GM12878 (cell line): ENCODE results near the gene PTBP1. TPM values are rescaled to one million over a fixed set of nuclear protein-coding genes. Genes with fewer than 3 reads are reported as not detected.

Experiments
- ATAC-seq: fragments of 200-7000 bp; cut with Tn5 transposase; 3 replicates; pipeline ENCODE4 v1.9.1; 2020; ENCODE audit warnings: mild to moderate bottlenecking, moderate library complexity
- BruUV-seq: library from RNA; stranded (reverse); fragments of 400-500 nt; replicated peaks from 2 replicates; lab custom pipeline; 2021; lab: Mats Ljungman, UMichigan
- CTCF ChIA-PET: fragments of 300-600 bp; sonication (Branson Sonifier 250); formaldehyde crosslinking; extraction: SDS; loops from one replicate; lab custom pipeline; 2021; ENCODE audit warnings: inconsistent platforms; lab: Yijun Ruan, JAX
- POLR2A ChIA-PET: fragments of 350-600 bp; formaldehyde crosslinking; extraction: SDS; loops from one replicate; lab custom pipeline; 2021; ENCODE audit warnings: inconsistent platforms; lab: Charles Lee
- RAD21 ChIA-PET: fragments of 300-600 bp; sonication (Branson Sonifier 250); formaldehyde crosslinking; loops from one replicate; lab custom pipeline; 2023; ENCODE audit warnings: antibody characterized with exemption; ENCODE audit not compliant: unreplicated experiment; lab: Charles Lee
- SMC1A ChIA-PET: fragments of 300-600 bp; sonication (Branson Sonifier 250); formaldehyde crosslinking; loops from one replicate; lab custom pipeline; 2023; ENCODE audit not compliant: unreplicated experiment, uncharacterized antibody; lab: Charles Lee
- DNase-seq: peaks from one replicate; pipeline ENCODE4 v3.0.0-alpha.2; 2011; ENCODE audit warnings: low read depth, low spot score
- FAIRE-seq: peaks from 3 replicates; lab custom pipeline; 2011; peaks lifted over from hg19 to GRCh38; lab: Jason Lieb, UNC
- H2AFZ ChIP-seq: 2 replicates; pipeline ENCODE4 v1.6.0; 2011; ENCODE audit warnings: low read depth, low read length, control low read depth; ENCODE audit not compliant: control insufficient read depth
- H3K27ac ChIP-seq: 2 replicates; pipeline ENCODE4 v1.5.1; 2011; ENCODE audit warnings: control low read depth; ENCODE audit not compliant: control insufficient read depth, insufficient read depth
- H3K27me3 ChIP-seq, 2 experiments: replicated peaks in 1 of 2; 2 replicates each; pipeline versions ENCODE4 v1.6.0 to v1.6.1; 2011; ENCODE audit warnings: low read length in 1 of 2; ENCODE audit not compliant: control insufficient read depth in 2 of 2, insufficient read depth in 2 of 2
- H3K36me3 ChIP-seq, 2 experiments: 2 replicates each; pipeline ENCODE4 v1.5.1; 2011; ENCODE audit warnings: low read length in 1 of 2; ENCODE audit not compliant: control insufficient read depth in 2 of 2, insufficient read depth in 2 of 2
- H3K4me1 ChIP-seq: 2 replicates; pipeline ENCODE4 v1.6.1; 2011; ENCODE audit warnings: mild to moderate bottlenecking, low read length, moderate library complexity, mixed read lengths; ENCODE audit not compliant: control insufficient read depth, insufficient read depth
- H3K4me2 ChIP-seq: 2 replicates; pipeline ENCODE4 v1.6.0; 2011; ENCODE audit warnings: control low read depth; ENCODE audit not compliant: control insufficient read depth, insufficient read depth
- H3K4me3 ChIP-seq: fragments of 200-600 bp; sonication (generic); 2 replicates; pipeline ENCODE4 v1.5.1; 2016
- H3K79me2 ChIP-seq: 2 replicates; pipeline ENCODE4 v1.6.0; 2011; ENCODE audit warnings: low read length; ENCODE audit not compliant: control insufficient read depth, insufficient read depth
- H3K9ac ChIP-seq: 2 replicates; pipeline ENCODE4 v1.8.0; 2011; ENCODE audit warnings: low read length, control low read depth, mixed read lengths; ENCODE audit not compliant: control insufficient read depth, insufficient read depth
- H3K9me3 ChIP-seq: replicated peaks from 3 replicates; pipeline ENCODE4 v1.5.1; 2011; ENCODE audit warnings: mild to moderate bottlenecking, low read length; ENCODE audit not compliant: control insufficient read depth, insufficient read depth
- H4K20me1 ChIP-seq: 2 replicates; pipeline ENCODE4 v1.6.0; 2011; ENCODE audit not compliant: control insufficient read depth, insufficient read depth
- BRCA1 ChIP-seq: IDR thresholded peaks from 2 replicates; pipeline ENCODE4 v1.6.1; 2011; ENCODE audit warnings: low read depth, low read length, improper control_type of control experiment
- POLR2AphosphoS5 ChIP-seq: IDR thresholded peaks from 2 replicates; pipeline ENCODE4 v1.6.1; 2011; ENCODE audit warnings: mild to moderate bottlenecking, low read length, inconsistent platforms
- SIN3A ChIP-seq: IDR thresholded peaks from 2 replicates; pipeline ENCODE4 v1.6.1; 2012; ENCODE audit warnings: low read depth, low read length, improper control_type of control experiment
- WGBS: methylation state at CpG from one replicate; pipeline ENCODE4 v1.1.6; 2016; ENCODE audit warnings: low lambda C conversion rate; ENCODE audit not compliant: insufficient replicate concordance, insufficient coverage; ENCODE audit errors: missing lambda C conversion rate; 5-methylcytosine and 5-hydroxymethylcytosine counted together
- in situ Hi-C: fragments of 300-500 bp; cut with MboI; formaldehyde crosslinking; loops from 9 replicates; pipeline ENCODE4 v1.14.3; 2018; ENCODE audit warnings: mixed read lengths
- intact Hi-C: fragments of 100-400 bp; cut with micrococcal nuclease; formaldehyde crosslinking; loops from one replicate; pipeline ENCODE4 v1.14.2; 2022; ENCODE audit not compliant: unreplicated experiment
- polyA plus RNA-seq, 11 experiments: library from polyadenylated mRNA; depleted of rRNA in 4 of 11; unstranded in 6 of 11; stranded (reverse) in 5 of 11; fragments of >200 nt; fragmentation: Nextera tagmentation in 4 of 11; fragmentation: Illumina TruSeq in 1 of 11; extraction: Ambion mirVana in 4 of 11; extraction: Trizol in 1 of 11; gene quantifications; 1 replicate in 1 of 11; 2 replicates in 10 of 11; pipeline versions ENCODE4 v1.2.1 to v1.2.3, GENCODE V29; 2011 to 2016; ENCODE audit warnings: inconsistent platforms in 2 of 11, missing spikeins in 2 of 11, low read depth in 1 of 11
- total RNA-seq, 4 experiments: library from RNA; depleted of rRNA in 3 of 4; stranded (reverse); fragments of >200 nt in 3 of 4; fragmentation: Illumina TruSeq in 1 of 4; extraction: Trizol in 1 of 4; gene quantifications; 2 replicates each; pipeline versions ENCODE4 v1.2.1 to v1.2.3, GENCODE V29; 2013 to 2021
- TF ChIP-seq, protein P1 (sequence below): fragments of 450-650 bp; IDR thresholded peaks from 2 replicates; pipeline ENCODE4 v1.6.1; 2017; ENCODE audit warnings: low read depth, mild to moderate bottlenecking, moderate library complexity
- TF ChIP-seq, protein P2 (sequence below): fragments of 450-650 bp; conservative IDR thresholded peaks from 2 replicates; pipeline ENCODE4 v1.6.1; 2017; ENCODE audit warnings: mild to moderate bottlenecking, moderate library complexity

The PTBP1 gene
- total and polyA plus RNA-seq, 10 of the 15 experiments (the other 5 are each of a cell fraction or from before 2014, with no cell fraction given), result 13.1 to 532 (median 217) TPM

GRCh38 chr19:798415-799075, 1.3 kb downstream of the PTBP1 start:
- in situ Hi-C loops, result no loop called here
- no peak for ATAC-seq

More at GRCh38 chr19:798415-799075, 1.3 kb downstream of the PTBP1 start:
- no peak for FAIRE-seq
- CTCF ChIA-PET, result no interaction called here
- Histone ChIP-seq H3K9ac (peak overlapping the region; percentile 98), H3K4me1 (peaks cover 7% of the 10 kb centered on the region; the same call in 1 of the 2 replicates), H3K79me2 (peaks cover 59% of the 10 kb centered on the region), H3K4me2 (peak overlapping the region; percentile 85), H4K20me1 (peaks cover 36% of the 10 kb centered on the region), H3K36me3 (peaks cover 13 to 34% of the 10 kb centered on the region in 2 experiments; a peak in 3 of 4 replicates), H3K9me3 (no peaks in the 10 kb centered on the region), H2AFZ (no peak overlapping the region), H3K4me3 (peak overlapping the region; percentile 92), H3K27ac (peak overlapping the region; percentile 90), H3K27me3 (no peaks in the 10 kb centered on the region)
- 2% methylated on average over 39 of the region's 44 CpGs for WGBS
- intact Hi-C loops, result no loop called here
- no TSS peak for BruUV-seq
- no peak for DNase-seq
- SMC1A ChIA-PET, result no interaction called here
- RAD21 ChIA-PET, result interaction anchor here (0.6 to 1.0 kb wide), 2 partner anchors 65 to 229 kb away, joined by 3 read pairs; no protein-coding TSS in a partner anchor
- POLR2A ChIA-PET, result interaction anchor here (0.6 kb wide), 1 partner anchor 75 kb away, joined by 4 read pairs; no protein-coding TSS in a partner anchor
- TF ChIP-seq POLR2AphosphoS5 (peak; percentile 19; the same call in 1 of the 2 replicates), SIN3A (peak; percentile 4; the same call in 1 of the 2 replicates), BRCA1 (no peak)
- TF ChIP-seq, protein P1, sequence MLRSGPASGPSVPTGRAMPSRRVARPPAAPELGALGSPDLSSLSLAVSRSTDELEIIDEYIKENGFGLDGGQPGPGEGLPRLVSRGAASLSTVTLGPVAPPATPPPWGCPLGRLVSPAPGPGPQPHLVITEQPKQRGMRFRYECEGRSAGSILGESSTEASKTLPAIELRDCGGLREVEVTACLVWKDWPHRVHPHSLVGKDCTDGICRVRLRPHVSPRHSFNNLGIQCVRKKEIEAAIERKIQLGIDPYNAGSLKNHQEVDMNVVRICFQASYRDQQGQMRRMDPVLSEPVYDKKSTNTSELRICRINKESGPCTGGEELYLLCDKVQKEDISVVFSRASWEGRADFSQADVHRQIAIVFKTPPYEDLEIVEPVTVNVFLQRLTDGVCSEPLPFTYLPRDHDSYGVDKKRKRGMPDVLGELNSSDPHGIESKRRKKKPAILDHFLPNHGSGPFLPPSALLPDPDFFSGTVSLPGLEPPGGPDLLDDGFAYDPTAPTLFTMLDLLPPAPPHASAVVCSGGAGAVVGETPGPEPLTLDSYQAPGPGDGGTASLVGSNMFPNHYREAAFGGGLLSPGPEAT, result no peak
- TF ChIP-seq, protein P2, sequence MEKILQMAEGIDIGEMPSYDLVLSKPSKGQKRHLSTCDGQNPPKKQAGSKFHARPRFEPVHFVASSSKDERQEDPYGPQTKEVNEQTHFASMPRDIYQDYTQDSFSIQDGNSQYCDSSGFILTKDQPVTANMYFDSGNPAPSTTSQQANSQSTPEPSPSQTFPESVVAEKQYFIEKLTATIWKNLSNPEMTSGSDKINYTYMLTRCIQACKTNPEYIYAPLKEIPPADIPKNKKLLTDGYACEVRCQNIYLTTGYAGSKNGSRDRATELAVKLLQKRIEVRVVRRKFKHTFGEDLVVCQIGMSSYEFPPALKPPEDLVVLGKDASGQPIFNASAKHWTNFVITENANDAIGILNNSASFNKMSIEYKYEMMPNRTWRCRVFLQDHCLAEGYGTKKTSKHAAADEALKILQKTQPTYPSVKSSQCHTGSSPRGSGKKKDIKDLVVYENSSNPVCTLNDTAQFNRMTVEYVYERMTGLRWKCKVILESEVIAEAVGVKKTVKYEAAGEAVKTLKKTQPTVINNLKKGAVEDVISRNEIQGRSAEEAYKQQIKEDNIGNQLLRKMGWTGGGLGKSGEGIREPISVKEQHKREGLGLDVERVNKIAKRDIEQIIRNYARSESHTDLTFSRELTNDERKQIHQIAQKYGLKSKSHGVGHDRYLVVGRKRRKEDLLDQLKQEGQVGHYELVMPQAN, result 0 out of 2 replicates have a peak, but pooled peaks have one; percentile 9
